Left lung (tissue), 10 donors: Measurements from ENCODE around the gene GALNT10. TPM values are rescaled to one million over a fixed set of nuclear protein-coding genes. Genes with fewer than 3 reads are reported as not detected.

ENCODE experiments used
- ATAC-seq: fragments of 200-7000 bp; cut with Tn5 transposase; one replicate; pipeline ENCODE4 v1.9.1; 2020; ENCODE audit warnings: moderate library complexity
- DNase-seq, 4 donors: peaks; one replicate each; pipeline ENCODE4 v3.0.0-alpha.2; 2013 to 2020
- H3K27ac ChIP-seq, 2 donors: fragments of 200-600 bp; sonication (generic) in 1 of 2; one replicate each; pipeline versions ENCODE4 v1.5.0 to v1.8.0; 2020 to 2021
- H3K27me3 ChIP-seq, 2 donors: fragments of 200-600 bp; sonication (generic) in 1 of 2; one replicate each; pipeline versions ENCODE4 v1.5.0 to v1.8.0; 2020 to 2021
- H3K36me3 ChIP-seq, 2 donors: fragments of 200-600 bp; sonication (generic) in 1 of 2; one replicate each; pipeline versions ENCODE4 v1.5.0 to v1.8.0; 2020 to 2021
- H3K4me1 ChIP-seq, 2 donors: fragments of 200-600 bp; one replicate each; pipeline ENCODE4 v1.8.0; 2021
- H3K4me3 ChIP-seq, 2 donors: fragments of 200-600 bp; sonication (generic) in 1 of 2; one replicate each; pipeline versions ENCODE4 v1.5.0 to v1.8.0; 2020 to 2021; ENCODE audit warnings: mild to moderate bottlenecking in 1 of 2
- H3K9me3 ChIP-seq, 2 donors: fragments of 200-600 bp; sonication (generic) in 1 of 2; one replicate each; pipeline versions ENCODE4 v1.5.0 to v1.8.0; 2020 to 2021
- CTCF ChIP-seq, 2 donors: fragments of 200-600 bp; sonication (generic) in 1 of 2; IDR thresholded peaks; one replicate each; pipeline versions ENCODE4 v1.5.0 to v1.8.0; 2021; ENCODE audit warnings: antibody characterized with exemption in 2 of 2
- intact Hi-C, 2 donors: fragments of 100-400 bp; cut with DNase I; formaldehyde crosslinking; loops; one replicate each; pipeline versions ENCODE4 v1.11.2 to v1.14.2; 2022
- polyA plus RNA-seq, 6 donors: library from polyadenylated mRNA; unstranded; fragments of 120-200 nt; gene quantifications; one replicate each; pipeline ENCODE4 v1.2.1, GENCODE V29; 2013; ENCODE audit not compliant: insufficient read length in 6 of 6
- total RNA-seq, 2 donors: library from RNA; stranded (reverse); fragmentation: NEBNext Ultra II Directional; extraction: Animal tissue kit (Norgen Biotek cat#: 25700); gene quantifications; one replicate each; pipeline ENCODE4 v1.2.1, GENCODE V29; 2021
- donor health status: DM: no; HTN: yes; CAD: no.
- donor health status: DM: no; HTN: no; CAD: no.

The GALNT10 gene
- total and polyA plus RNA-seq, 8 donors = 21.2 to 117 (median 25.7) TPM

- H3K27ac ChIP-seq = peak overlapping the region in 1 of 2 donors; percentile 18
- TF ChIP-seq CTCF (IDR thresholded peaks at IDR 0.05) = no peak
- DNase-seq (no peak), ATAC-seq (peak; percentile 54)
- intact Hi-C loops = no loop called here
- peaks cover 0 to 20% of the 10 kb centered on the region in 2 donors for H3K4me1 ChIP-seq
- peaks cover 0 to 18% of the 10 kb centered on the region in 2 donors for H3K36me3 ChIP-seq
- no peaks in the 10 kb centered on the region for H3K27me3 ChIP-seq
- no peaks in the 10 kb centered on the region for H3K9me3 ChIP-seq
- H3K4me3 ChIP-seq = no peak overlapping the region
Observed at GRCh38 chr5:154214371-154215106, 24.0 kb downstream of the GALNT10 start.

- intact Hi-C loops = no loop called here
- Histone ChIP-seq H3K27me3 (no peaks in the 10 kb centered on the region), H3K9me3 (no peaks in the 10 kb centered on the region), H3K27ac (no peak overlapping the region), H3K4me1 (peaks cover 0 to 23% of the 10 kb centered on the region in 2 donors), H3K4me3 (no peak overlapping the region), H3K36me3 (peaks cover 0 to 21% of the 10 kb centered on the region in 2 donors)
- ATAC-seq (no peak), DNase-seq (no peak)
- no peak for TF ChIP-seq CTCF (IDR thresholded peaks at IDR 0.05)
Observed at GRCh38 chr5:154215571-154216325, 25.2 kb downstream of the GALNT10 start.

DNA sequence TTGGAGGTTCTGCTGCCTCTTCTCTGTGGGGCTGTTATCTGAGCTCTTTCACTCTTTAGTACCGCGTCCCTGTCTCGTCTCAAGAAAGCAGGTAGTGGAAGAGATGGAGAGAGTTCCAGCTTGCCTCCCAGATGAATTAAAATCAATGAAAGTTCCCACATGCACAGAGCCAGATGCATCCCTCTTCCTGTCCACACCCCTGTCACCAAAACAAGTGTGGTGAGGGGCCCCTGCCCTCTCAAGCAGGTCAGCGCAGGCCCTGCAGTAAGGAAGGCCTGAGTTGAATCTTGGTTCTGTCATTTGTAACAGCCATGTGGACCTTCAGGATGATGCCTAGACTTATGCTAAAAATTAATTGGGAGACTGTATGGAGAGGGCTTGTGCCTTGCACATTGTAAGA is 26.9 kb downstream of the GALNT10 start:
- Histone ChIP-seq H3K27me3 (no peaks in the 10 kb centered on the region), H3K4me3 (no peak overlapping the region), H3K36me3 (peaks cover 0 to 18% of the 10 kb centered on the region in 2 donors), H3K9me3 (no peaks in the 10 kb centered on the region), H3K27ac (no peak overlapping the region), H3K4me1 (peaks cover 10 to 36% of the 10 kb centered on the region in 2 donors)
- no peak for TF ChIP-seq CTCF (IDR thresholded peaks at IDR 0.05)
- intact Hi-C loops = no loop called here
- ATAC-seq = no peak
- no peak for DNase-seq

GRCh38 chr5:154218786-154219185 is 28.3 kb downstream of the GALNT10 start:
- no peak for DNase-seq
- peaks cover 0 to 18% of the 10 kb centered on the region in 2 donors for H3K36me3 ChIP-seq
- intact Hi-C loops = no loop called here
- no peak for TF ChIP-seq CTCF (IDR thresholded peaks at IDR 0.05)
- no peaks in the 10 kb centered on the region for H3K9me3 ChIP-seq
- H3K4me1 ChIP-seq = peaks cover 10 to 31% of the 10 kb centered on the region in 2 donors
- no peak overlapping the region for H3K4me3 ChIP-seq
- H3K27ac ChIP-seq = no peak overlapping the region
- H3K27me3 ChIP-seq = no peaks in the 10 kb centered on the region
- ATAC-seq = no peak

- intact Hi-C loops = no loop called here
- peak; percentile 48 for ATAC-seq
- Histone ChIP-seq H3K4me1 (peaks cover 10 to 16% of the 10 kb centered on the region in 2 donors), H3K9me3 (no peaks in the 10 kb centered on the region), H3K27me3 (no peaks in the 10 kb centered on the region), H3K4me3 (no peak overlapping the region), H3K27ac (no peak overlapping the region), H3K36me3 (peaks cover 0 to 18% of the 10 kb centered on the region in 2 donors)
- TF ChIP-seq CTCF (IDR thresholded peaks at IDR 0.05) = no peak
- DNase-seq = no peak
Observed at GRCh38 chr5:154220625-154221024, 30.1 kb downstream of the GALNT10 start.
